GM12878 (cell line): ENCODE results near the gene SOX18. TPM values are rescaled to one million over a fixed set of nuclear protein-coding genes. Genes with fewer than 3 reads are reported as not detected.
A peak's percentile ranks its signal among the peaks of the same experiment; 100 is the strongest.

ENCODE experiments used
- ATAC-seq: fragments of 200-7000 bp; cut with Tn5 transposase; 3 replicates; pipeline ENCODE4 v1.9.1; 2020; ENCODE audit warnings: mild to moderate bottlenecking, moderate library complexity
- BruUV-seq: library from RNA; stranded (reverse); fragments of 400-500 nt; replicated peaks from 2 replicates; lab custom pipeline; 2021; lab: Mats Ljungman, UMichigan
- CTCF ChIA-PET: fragments of 300-600 bp; sonication (Branson Sonifier 250); formaldehyde crosslinking; extraction: SDS; loops from one replicate; lab custom pipeline; 2021; ENCODE audit warnings: inconsistent platforms; lab: Yijun Ruan, JAX
- POLR2A ChIA-PET: fragments of 350-600 bp; formaldehyde crosslinking; extraction: SDS; loops from one replicate; lab custom pipeline; 2021; ENCODE audit warnings: inconsistent platforms; lab: Charles Lee
- RAD21 ChIA-PET: fragments of 300-600 bp; sonication (Branson Sonifier 250); formaldehyde crosslinking; loops from one replicate; lab custom pipeline; 2023; ENCODE audit warnings: antibody characterized with exemption; ENCODE audit not compliant: unreplicated experiment; lab: Charles Lee
- SMC1A ChIA-PET: fragments of 300-600 bp; sonication (Branson Sonifier 250); formaldehyde crosslinking; loops from one replicate; lab custom pipeline; 2023; ENCODE audit not compliant: unreplicated experiment, uncharacterized antibody; lab: Charles Lee
- DNase-seq: peaks from one replicate; pipeline ENCODE4 v3.0.0-alpha.2; 2011; ENCODE audit warnings: low read depth, low spot score
- FAIRE-seq: peaks from 3 replicates; lab custom pipeline; 2011; peaks lifted over from hg19 to GRCh38; lab: Jason Lieb, UNC
- H2AFZ ChIP-seq: 2 replicates; pipeline ENCODE4 v1.6.0; 2011; ENCODE audit warnings: low read depth, low read length, control low read depth; ENCODE audit not compliant: control insufficient read depth
- H3K27ac ChIP-seq: 2 replicates; pipeline ENCODE4 v1.5.1; 2011; ENCODE audit warnings: control low read depth; ENCODE audit not compliant: control insufficient read depth, insufficient read depth
- H3K27me3 ChIP-seq, 2 experiments: replicated peaks in 1 of 2; 2 replicates each; pipeline versions ENCODE4 v1.6.0 to v1.6.1; 2011; ENCODE audit warnings: low read length in 1 of 2; ENCODE audit not compliant: control insufficient read depth in 2 of 2, insufficient read depth in 2 of 2
- H3K36me3 ChIP-seq, 2 experiments: 2 replicates each; pipeline ENCODE4 v1.5.1; 2011; ENCODE audit warnings: low read length in 1 of 2; ENCODE audit not compliant: control insufficient read depth in 2 of 2, insufficient read depth in 2 of 2
- H3K4me1 ChIP-seq: 2 replicates; pipeline ENCODE4 v1.6.1; 2011; ENCODE audit warnings: mild to moderate bottlenecking, low read length, moderate library complexity, mixed read lengths; ENCODE audit not compliant: control insufficient read depth, insufficient read depth
- H3K4me2 ChIP-seq: 2 replicates; pipeline ENCODE4 v1.6.0; 2011; ENCODE audit warnings: control low read depth; ENCODE audit not compliant: control insufficient read depth, insufficient read depth
- H3K4me3 ChIP-seq: fragments of 200-600 bp; sonication (generic); 2 replicates; pipeline ENCODE4 v1.5.1; 2016
- H3K79me2 ChIP-seq: 2 replicates; pipeline ENCODE4 v1.6.0; 2011; ENCODE audit warnings: low read length; ENCODE audit not compliant: control insufficient read depth, insufficient read depth
- H3K9ac ChIP-seq: 2 replicates; pipeline ENCODE4 v1.8.0; 2011; ENCODE audit warnings: low read length, control low read depth, mixed read lengths; ENCODE audit not compliant: control insufficient read depth, insufficient read depth
- H3K9me3 ChIP-seq: replicated peaks from 3 replicates; pipeline ENCODE4 v1.5.1; 2011; ENCODE audit warnings: mild to moderate bottlenecking, low read length; ENCODE audit not compliant: control insufficient read depth, insufficient read depth
- H4K20me1 ChIP-seq: 2 replicates; pipeline ENCODE4 v1.6.0; 2011; ENCODE audit not compliant: control insufficient read depth, insufficient read depth
- ASH2L ChIP-seq: fragments of 300-600, 200-600 bp; sonication (generic); IDR thresholded peaks from 2 replicates; pipeline ENCODE4 v1.6.1; 2017; ENCODE audit warnings: low read depth, mild to moderate bottlenecking, borderline replicate concordance
- NFYB ChIP-seq: IDR thresholded peaks from 2 replicates; pipeline ENCODE4 v1.6.1; 2011; ENCODE audit warnings: low read depth, mild to moderate bottlenecking, low read length, improper control_type of control experiment, moderate library complexity; ENCODE audit not compliant: insufficient read depth
- POLR2A ChIP-seq: IDR thresholded peaks from 2 replicates; pipeline ENCODE4 v1.6.1; 2011; ENCODE audit warnings: low read depth, mild to moderate bottlenecking, low read length
- RELA ChIP-seq: fragments of 450-650 bp; IDR thresholded peaks from 2 replicates; pipeline ENCODE4 v1.8.0; 2014; ENCODE audit warnings: borderline replicate concordance; ENCODE audit not compliant: partially characterized antibody
- SIN3A ChIP-seq: IDR thresholded peaks from 2 replicates; pipeline ENCODE4 v1.6.1; 2012; ENCODE audit warnings: low read depth, low read length, improper control_type of control experiment
- SMARCA5 ChIP-seq: fragments of 450-650 bp; IDR thresholded peaks from 2 replicates; pipeline ENCODE4 v1.6.1; 2017; ENCODE audit warnings: mild to moderate bottlenecking
- WGBS: methylation state at CpG from one replicate; pipeline ENCODE4 v1.1.6; 2016; ENCODE audit warnings: low lambda C conversion rate; ENCODE audit not compliant: insufficient replicate concordance, insufficient coverage; ENCODE audit errors: missing lambda C conversion rate; 5-methylcytosine and 5-hydroxymethylcytosine counted together
- in situ Hi-C: fragments of 300-500 bp; cut with MboI; formaldehyde crosslinking; loops from 9 replicates; pipeline ENCODE4 v1.14.3; 2018; ENCODE audit warnings: mixed read lengths
- intact Hi-C: fragments of 100-400 bp; cut with micrococcal nuclease; formaldehyde crosslinking; loops from one replicate; pipeline ENCODE4 v1.14.2; 2022; ENCODE audit not compliant: unreplicated experiment
- polyA plus RNA-seq, 11 experiments: library from polyadenylated mRNA; depleted of rRNA in 4 of 11; unstranded in 6 of 11; stranded (reverse) in 5 of 11; fragments of >200 nt; fragmentation: Nextera tagmentation in 4 of 11; fragmentation: Illumina TruSeq in 1 of 11; extraction: Ambion mirVana in 4 of 11; extraction: Trizol in 1 of 11; gene quantifications; 1 replicate in 1 of 11; 2 replicates in 10 of 11; pipeline versions ENCODE4 v1.2.1 to v1.2.3, GENCODE V29; 2011 to 2016; ENCODE audit warnings: inconsistent platforms in 2 of 11, missing spikeins in 2 of 11, low read depth in 1 of 11
- total RNA-seq, 4 experiments: library from RNA; depleted of rRNA in 3 of 4; stranded (reverse); fragments of >200 nt in 3 of 4; fragmentation: Illumina TruSeq in 1 of 4; extraction: Trizol in 1 of 4; gene quantifications; 2 replicates each; pipeline versions ENCODE4 v1.2.1 to v1.2.3, GENCODE V29; 2013 to 2021
- TF ChIP-seq, protein P1 (sequence below): IDR thresholded peaks from 2 replicates; pipeline ENCODE4 v1.6.1; 2011; ENCODE audit warnings: borderline replicate concordance, low read depth, mild to moderate bottlenecking, moderate library complexity, low read length; ENCODE audit not compliant: insufficient read depth, poor library complexity, severe bottlenecking

Gene SOX18
- total and polyA plus RNA-seq, 10 of the 15 experiments (the other 5 are each of a cell fraction or from before 2014, with no cell fraction given): 0.05 to 5.6 (median 0.28) TPM; not detected in 3

DNA sequence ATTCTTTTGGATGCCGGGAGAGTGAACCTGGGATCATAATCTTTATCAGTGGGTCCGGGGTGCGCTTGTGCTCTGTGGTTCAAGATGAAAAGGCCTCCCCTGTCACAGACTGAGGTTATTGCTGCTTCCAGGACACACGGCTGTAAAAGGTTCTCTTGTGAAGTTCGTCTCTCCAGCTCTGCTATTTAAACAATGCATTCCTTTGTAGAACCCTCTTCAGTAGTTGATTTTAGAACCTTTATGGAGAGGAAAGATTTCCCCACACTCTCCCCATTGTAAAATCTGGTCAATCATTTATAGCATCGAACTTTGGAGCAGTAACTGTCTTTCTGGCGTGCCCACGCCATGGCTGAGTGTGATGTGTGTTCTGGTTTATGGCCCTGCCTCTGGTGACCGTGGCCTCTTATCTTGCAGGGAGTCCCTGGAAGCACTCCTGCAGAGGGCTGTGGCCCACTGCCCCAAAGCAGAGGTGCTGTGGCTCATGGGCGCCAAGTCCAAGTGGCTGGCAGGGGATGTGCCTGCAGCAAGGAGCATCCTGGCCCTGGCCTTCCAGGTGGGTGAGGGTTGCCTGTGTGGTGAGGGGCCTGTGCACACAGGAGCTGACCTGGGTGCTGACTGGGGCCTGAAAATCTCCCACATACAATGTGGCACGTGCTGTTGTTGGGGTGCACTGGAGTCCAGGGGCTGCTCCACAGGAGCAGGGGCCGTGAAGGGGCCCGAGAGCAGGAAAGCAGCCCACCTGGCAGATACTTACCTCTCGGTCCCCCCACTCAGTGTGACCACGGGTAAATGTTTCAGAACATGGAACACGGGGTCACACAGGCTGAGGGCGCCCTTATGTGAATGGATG is 25.1 kb downstream of the SOX18 start:
- Histone ChIP-seq H3K9me3 (no peaks in the 10 kb centered on the region), H3K27ac (no peak overlapping the region), H3K4me3 (no peak overlapping the region), H3K9ac (no peak overlapping the region), H2AFZ (no peak overlapping the region), H3K27me3 (no peaks in the 10 kb centered on the region), H3K79me2 (no peaks in the 10 kb centered on the region), H3K36me3 (peaks cover 57 to 61% of the 10 kb centered on the region in 2 experiments), H4K20me1 (no peaks in the 10 kb centered on the region), H3K4me2 (no peak overlapping the region), H3K4me1 (no peaks in the 10 kb centered on the region)
- in situ Hi-C loops (no loop called here), intact Hi-C loops (no loop called here)
- no peak for DNase-seq
- 95% methylated on average over 17 of the region's 17 CpGs for WGBS
- ChIA-PET POLR2A (interaction anchor here (0.8 to 1.1 kb wide), 2 partner anchors 10 to 22 kb away, joined by 3 read pairs; no protein-coding TSS in a partner anchor), CTCF (interaction anchor here (0.7 kb wide), 1 partner anchor 16 kb away, joined by 3 read pairs; no protein-coding TSS in a partner anchor), RAD21 (no interaction called here), SMC1A (no interaction called here)
- no peak for TF ChIP-seq RELA
- TF ChIP-seq POLR2A: peak; percentile 3; the same call in 1 of the 2 replicates
- ATAC-seq: no peak
- no TSS peak for BruUV-seq
- FAIRE-seq: no peak

- no peak for DNase-seq
- H3K27ac ChIP-seq: no peak overlapping the region
- RAD21 ChIA-PET: no interaction called here
- BruUV-seq: no TSS peak
- CTCF ChIA-PET: no interaction called here
- no peak overlapping the region for H3K9ac ChIP-seq
- POLR2A ChIA-PET: no interaction called here
- H3K4me1 ChIP-seq: no peaks in the 10 kb centered on the region
- H3K4me2 ChIP-seq: no peak overlapping the region
- H3K27me3 ChIP-seq: no peaks in the 10 kb centered on the region
- no peak overlapping the region for H3K4me3 ChIP-seq
- 90% methylated on average over 15 of the region's 15 CpGs for WGBS
- in situ Hi-C loops (no loop called here), intact Hi-C loops (no loop called here)
- SMC1A ChIA-PET: no interaction called here
- no peaks in the 10 kb centered on the region for H4K20me1 ChIP-seq
- no peak for TF ChIP-seq SIN3A
- TF ChIP-seq POLR2A: peak; percentile 49
- TF ChIP-seq, protein P1, sequence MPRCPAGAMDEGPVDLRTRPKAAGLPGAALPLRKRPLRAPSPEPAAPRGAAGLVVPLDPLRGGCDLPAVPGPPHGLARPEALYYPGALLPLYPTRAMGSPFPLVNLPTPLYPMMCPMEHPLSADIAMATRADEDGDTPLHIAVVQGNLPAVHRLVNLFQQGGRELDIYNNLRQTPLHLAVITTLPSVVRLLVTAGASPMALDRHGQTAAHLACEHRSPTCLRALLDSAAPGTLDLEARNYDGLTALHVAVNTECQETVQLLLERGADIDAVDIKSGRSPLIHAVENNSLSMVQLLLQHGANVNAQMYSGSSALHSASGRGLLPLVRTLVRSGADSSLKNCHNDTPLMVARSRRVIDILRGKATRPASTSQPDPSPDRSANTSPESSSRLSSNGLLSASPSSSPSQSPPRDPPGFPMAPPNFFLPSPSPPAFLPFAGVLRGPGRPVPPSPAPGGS: no peak
- no peak for TF ChIP-seq NFYB
- no peak for TF ChIP-seq SMARCA5
- no peak for TF ChIP-seq ASH2L
- H3K36me3 ChIP-seq: peaks cover 61 to 63% of the 10 kb centered on the region in 2 experiments
- no peaks in the 10 kb centered on the region for H3K79me2 ChIP-seq
- no peak overlapping the region for H2AFZ ChIP-seq
- ATAC-seq: no peak
- H3K9me3 ChIP-seq: no peaks in the 10 kb centered on the region
- FAIRE-seq: no peak
Measured at GRCh38 chr20:64023361-64024140, 25.9 kb downstream of the SOX18 start.
